ENCODE results near the gene TC2N.

DNA sequence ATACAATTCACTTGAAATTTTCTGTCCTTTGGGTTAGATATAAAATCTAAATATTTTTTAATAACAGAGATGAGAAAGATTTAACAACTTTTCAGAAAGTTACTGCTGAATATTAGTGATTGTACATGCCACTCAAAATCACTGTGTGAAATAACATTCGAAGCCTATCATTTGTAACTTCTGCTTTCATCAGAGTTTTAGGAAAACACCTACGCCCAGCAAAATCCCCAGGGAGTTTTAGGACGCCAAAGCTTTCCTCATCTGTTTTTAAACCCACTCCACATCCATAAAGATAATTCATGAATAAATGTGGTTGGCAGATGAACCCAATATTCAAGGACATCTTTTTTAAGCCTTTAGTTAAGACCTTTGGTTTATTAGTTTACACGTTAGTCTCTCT lies 23.9 kb downstream of the TC2N start:
- no peak for TF ChIP-seq CTCF (IDR thresholded peaks at IDR 0.05; ENCODE audit: extremely low read depth in 1 of 2, insufficient read depth in 1 of 2, low read depth in 1 of 2, low read length in 2 of 2)
- TF ChIP-seq EZH2 (IDR thresholded peaks at IDR 0.05; ENCODE audit: borderline replicate concordance, low read depth, low read length, severe bottlenecking) = no peak
- no peak for TF ChIP-seq JUN (IDR thresholded peaks at IDR 0.05; ENCODE audit: borderline replicate concordance, insufficient read depth, insufficient read length, low read depth)
- TF ChIP-seq MAX (IDR thresholded peaks at IDR 0.05; ENCODE audit: insufficient read depth, insufficient read length) = no peak
- TF ChIP-seq POLR2A (IDR thresholded peaks at IDR 0.05; ENCODE audit: low read depth, low read length) = no peak
- TF ChIP-seq POLR2AphosphoS5 (IDR thresholded peaks at IDR 0.05; ENCODE audit: insufficient read depth, low read depth, low read length) = no peak
- no peak for TF ChIP-seq GATA2 (IDR thresholded peaks at IDR 0.05; ENCODE audit: insufficient read depth, insufficient read length, low read depth, low read length)

All from endothelial cell of umbilical vein (primary cell).